GM13977 (cell line): ENCODE data around the gene PLCB1.
"Not testable (repeated sequence)": the region's sequence is repeated elsewhere in the genome, so short reads cannot be mapped to it uniquely, and the experiment has no call there.

Experiments used
- DNase-seq: peaks from one replicate; pipeline ENCODE4 v3.0.0; 2012; ENCODE audit warnings: low spot score
- CTCF ChIP-seq: IDR thresholded peaks from 2 replicates; pipeline ENCODE4 v1.5.1; 2012; ENCODE audit warnings: mild to moderate bottlenecking, control low read depth; ENCODE audit not compliant: insufficient read depth; ENCODE audit errors: extremely low read depth, missing control alignments
- in situ Hi-C: fragments of 300-500 bp; cut with MboI; formaldehyde crosslinking; loops from one replicate; pipeline ENCODE4 v1.12.0; 2022; ENCODE audit warnings: low sequenced_read_pairs, low pct_unique_long_range_greater_than_20kb, mixed read lengths, inconsistent platforms; ENCODE audit not compliant: unreplicated experiment

PLCB1 gene

GRCh38 chr20:8581446-8582183 lies 449.5 kb downstream of the PLCB1 start:
- in situ Hi-C loops: no loop called here
- TF ChIP-seq CTCF: no peak
- no peak for DNase-seq

GRCh38 chr20:8583012-8583565 lies 451.0 kb downstream of the PLCB1 start:
- DNase-seq: no peak
- TF ChIP-seq CTCF: no peak
- in situ Hi-C loops: no loop called here

GRCh38 chr20:8583566-8584043 lies 451.5 kb downstream of the PLCB1 start:
- DNase-seq: no peak
- in situ Hi-C loops: no loop called here
- TF ChIP-seq CTCF: no peak

DNA sequence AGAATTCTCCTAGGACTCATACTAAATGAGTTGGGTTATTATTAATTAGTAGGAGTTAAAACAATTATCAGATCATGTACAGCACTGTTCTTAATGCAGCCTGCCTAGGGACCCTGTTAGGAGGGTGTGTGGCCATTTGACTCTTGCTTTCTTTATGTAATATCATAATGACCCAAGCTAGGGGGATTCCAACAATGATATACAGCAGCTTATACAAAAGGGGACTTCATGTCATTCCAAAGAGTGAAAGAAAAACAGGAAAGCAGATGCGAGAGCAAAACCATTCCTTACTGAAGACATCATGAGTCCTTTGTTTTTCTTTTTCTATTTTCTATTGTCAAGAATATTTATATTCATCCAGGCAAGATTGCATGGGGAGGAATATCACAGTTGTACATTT lies 455.2 kb downstream of the PLCB1 start:
- TF ChIP-seq CTCF: no peak
- DNase-seq: no peak
- in situ Hi-C loops: no loop called here

- in situ Hi-C loops: no loop called here
- no peak for TF ChIP-seq CTCF
- peak; percentile 15 for DNase-seq
Observed at GRCh38 chr20:8587810-8588209, 455.7 kb downstream of the PLCB1 start.

- in situ Hi-C loops: no loop called here
- DNase-seq: no peak
- no peak for TF ChIP-seq CTCF
Observed at GRCh38 chr20:8589956-8590355, 457.9 kb downstream of the PLCB1 start.

DNA sequence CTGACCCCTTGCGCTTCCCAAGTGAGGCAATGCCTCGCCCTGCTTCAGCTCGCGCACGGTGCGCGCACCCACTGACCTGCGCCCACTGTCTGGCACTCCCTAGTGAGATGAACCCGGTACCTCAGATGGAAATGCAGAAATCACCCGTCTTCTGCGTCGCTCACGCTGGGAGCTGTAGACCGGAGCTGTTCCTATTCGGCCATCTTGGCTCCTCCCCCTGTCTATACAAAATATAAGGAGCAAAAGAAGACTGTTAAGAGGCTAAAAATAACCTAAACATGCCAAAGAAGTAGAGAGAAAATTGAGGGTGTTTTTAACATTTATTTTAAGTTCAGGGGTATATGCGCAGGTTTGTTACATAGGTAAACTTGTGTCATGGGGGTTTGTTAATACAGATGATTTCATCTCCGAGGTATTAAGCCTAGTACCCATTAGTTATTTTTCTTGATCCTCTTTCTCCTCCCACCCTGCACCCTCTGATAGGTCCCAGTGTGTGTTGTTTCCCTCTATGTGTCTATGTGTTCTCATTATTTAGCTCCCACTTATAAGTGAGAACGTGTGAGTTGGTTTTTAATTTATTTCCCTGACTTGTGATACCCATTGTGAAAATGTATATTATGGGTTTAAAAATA lies 469.0 kb downstream of the PLCB1 start:
- in situ Hi-C loops, DNase-seq: not testable (repeated sequence)
